Stimulated activated CD8-positive, alpha-beta memory T cell treated with anti-CD3 and anti-CD28 coated beads, Interleukin-7, amount 100 ng/mL, for 4 hours (primary cell): ENCODE data around the gene SNRK.
"Not testable (repeated sequence)": the region's sequence is repeated elsewhere in the genome, so short reads cannot be mapped to it uniquely, and the experiment has no call there.

ENCODE experiments used
- DNase-seq, 2 donors: peaks; one replicate each; pipeline ENCODE4 v3.0.0-alpha.2; 2020; ENCODE audit warnings: low read depth in 2 of 2

SNRK gene

GRCh38 chr3:43346978-43347749, 60.8 kb downstream of the SNRK start:
- DNase-seq = peak; percentile 21 to 30

GRCh38 chr3:43347774-43348173, 61.4 kb downstream of the SNRK start:
- no peak for DNase-seq

GRCh38 chr3:43348350-43348749, 62.0 kb downstream of the SNRK start:
- no peak for DNase-seq

- no peak for DNase-seq
Measured at GRCh38 chr3:43348852-43349574, 62.7 kb downstream of the SNRK start.

- no peak for DNase-seq
Measured at GRCh38 chr3:43349716-43350115, 63.4 kb downstream of the SNRK start.

- DNase-seq = no peak
Measured at GRCh38 chr3:43353393-43353792, 67.1 kb downstream of the SNRK start.

GRCh38 chr3:43353923-43354670, 67.8 kb downstream of the SNRK start:
- no peak for DNase-seq

- not testable (repeated sequence) for DNase-seq
Measured at GRCh38 chr3:43356033-43356432, 69.7 kb downstream of the SNRK start.

GRCh38 chr3:43361077-43361476, 74.7 kb downstream of the SNRK start:
- DNase-seq = no peak

- DNase-seq = no peak
Measured at GRCh38 chr3:43362183-43362582, 75.8 kb downstream of the SNRK start.

GRCh38 chr3:43362961-43363360, 76.6 kb downstream of the SNRK start:
- no peak for DNase-seq

GRCh38 chr3:43363621-43364266, 77.4 kb downstream of the SNRK start:
- no peak for DNase-seq

GRCh38 chr3:43364494-43364893, 78.2 kb downstream of the SNRK start:
- no peak for DNase-seq

- no peak for DNase-seq
Measured at GRCh38 chr3:43364926-43365325, 78.6 kb downstream of the SNRK start.

GRCh38 chr3:43365601-43366305, 79.4 kb downstream of the SNRK start:
- DNase-seq = no peak

GRCh38 chr3:43366481-43366880, 80.1 kb downstream of the SNRK start:
- DNase-seq = no peak

GRCh38 chr3:43366885-43367284, 80.5 kb downstream of the SNRK start:
- no peak for DNase-seq

GRCh38 chr3:43369404-43370292, 83.3 kb downstream of the SNRK start:
- DNase-seq = no peak

- DNase-seq = no peak
Measured at GRCh38 chr3:43370293-43370980, 84.1 kb downstream of the SNRK start.

- DNase-seq = no peak
Measured at GRCh38 chr3:43371494-43371893, 85.2 kb downstream of the SNRK start.
